ENCODE measurements around the gene NQO1.

- TF ChIP-seq, protein P1, sequence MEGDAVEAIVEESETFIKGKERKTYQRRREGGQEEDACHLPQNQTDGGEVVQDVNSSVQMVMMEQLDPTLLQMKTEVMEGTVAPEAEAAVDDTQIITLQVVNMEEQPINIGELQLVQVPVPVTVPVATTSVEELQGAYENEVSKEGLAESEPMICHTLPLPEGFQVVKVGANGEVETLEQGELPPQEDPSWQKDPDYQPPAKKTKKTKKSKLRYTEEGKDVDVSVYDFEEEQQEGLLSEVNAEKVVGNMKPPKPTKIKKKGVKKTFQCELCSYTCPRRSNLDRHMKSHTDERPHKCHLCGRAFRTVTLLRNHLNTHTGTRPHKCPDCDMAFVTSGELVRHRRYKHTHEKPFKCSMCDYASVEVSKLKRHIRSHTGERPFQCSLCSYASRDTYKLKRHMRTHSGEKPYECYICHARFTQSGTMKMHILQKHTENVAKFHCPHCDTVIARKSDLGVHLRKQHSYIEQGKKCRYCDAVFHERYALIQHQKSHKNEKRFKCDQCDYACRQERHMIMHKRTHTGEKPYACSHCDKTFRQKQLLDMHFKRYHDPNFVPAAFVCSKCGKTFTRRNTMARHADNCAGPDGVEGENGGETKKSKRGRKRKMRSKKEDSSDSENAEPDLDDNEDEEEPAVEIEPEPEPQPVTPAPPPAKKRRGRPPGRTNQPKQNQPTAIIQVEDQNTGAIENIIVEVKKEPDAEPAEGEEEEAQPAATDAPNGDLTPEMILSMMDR (IDR thresholded peaks at IDR 0.05; ENCODE audit: borderline replicate concordance, extremely low read depth, low read length, poor library complexity, severe bottlenecking) = no peak
- no peak for TF ChIP-seq EZH2 (IDR thresholded peaks at IDR 0.05; ENCODE audit: borderline replicate concordance, low read depth, low read length, severe bottlenecking)
Observed at GRCh38 chr16:69663846-69664245, 62.5 kb downstream of the NQO1 start.

Data from DND-41 (cell line).